ENCODE measurements around the gene CFAP53. TPM values are rescaled to one million over a fixed set of nuclear protein-coding genes. Genes with fewer than 3 reads are reported as not detected.

CFAP53 gene
- total and polyA plus RNA-seq, 2 of the 13 experiments (the other 11 are each of a cell fraction or from before 2014, with no cell fraction given), result 0.05 to 0.07 TPM

DNA sequence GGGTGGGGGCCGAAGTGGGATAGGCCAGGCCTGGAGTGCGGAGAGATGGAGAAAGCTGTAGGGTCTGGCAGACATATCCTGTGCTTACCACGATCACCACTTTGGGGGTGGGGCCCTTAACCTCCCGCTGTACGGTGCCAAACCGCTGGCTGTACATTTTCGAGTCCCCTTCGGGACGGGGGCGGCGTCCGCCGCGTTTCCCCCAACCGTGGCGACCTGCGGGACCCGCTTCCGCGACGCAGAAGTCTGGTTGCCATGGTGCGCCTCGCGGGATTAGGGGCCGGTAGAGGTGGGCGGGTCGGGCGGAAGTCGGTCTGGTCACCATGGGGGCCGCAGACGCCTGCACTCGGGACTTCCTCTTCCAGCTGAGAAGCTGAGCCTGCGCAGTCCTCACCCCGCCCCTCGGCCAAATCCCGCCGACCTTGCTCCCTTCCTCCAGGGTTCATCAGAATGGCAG, at the start of gene CFAP53 (continued):
- TF ChIP-seq, protein P1, sequence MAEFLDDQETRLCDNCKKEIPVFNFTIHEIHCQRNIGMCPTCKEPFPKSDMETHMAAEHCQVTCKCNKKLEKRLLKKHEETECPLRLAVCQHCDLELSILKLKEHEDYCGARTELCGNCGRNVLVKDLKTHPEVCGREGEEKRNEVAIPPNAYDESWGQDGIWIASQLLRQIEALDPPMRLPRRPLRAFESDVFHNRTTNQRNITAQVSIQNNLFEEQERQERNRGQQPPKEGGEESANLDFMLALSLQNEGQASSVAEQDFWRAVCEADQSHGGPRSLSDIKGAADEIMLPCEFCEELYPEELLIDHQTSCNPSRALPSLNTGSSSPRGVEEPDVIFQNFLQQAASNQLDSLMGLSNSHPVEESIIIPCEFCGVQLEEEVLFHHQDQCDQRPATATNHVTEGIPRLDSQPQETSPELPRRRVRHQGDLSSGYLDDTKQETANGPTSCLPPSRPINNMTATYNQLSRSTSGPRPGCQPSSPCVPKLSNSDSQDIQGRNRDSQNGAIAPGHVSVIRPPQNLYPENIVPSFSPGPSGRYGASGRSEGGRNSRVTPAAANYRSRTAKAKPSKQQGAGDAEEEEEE (CRISPR knock-in tag; IDR thresholded peaks at IDR 0.05; ENCODE audit: borderline replicate concordance), result no peak
- TF ChIP-seq, protein P2, sequence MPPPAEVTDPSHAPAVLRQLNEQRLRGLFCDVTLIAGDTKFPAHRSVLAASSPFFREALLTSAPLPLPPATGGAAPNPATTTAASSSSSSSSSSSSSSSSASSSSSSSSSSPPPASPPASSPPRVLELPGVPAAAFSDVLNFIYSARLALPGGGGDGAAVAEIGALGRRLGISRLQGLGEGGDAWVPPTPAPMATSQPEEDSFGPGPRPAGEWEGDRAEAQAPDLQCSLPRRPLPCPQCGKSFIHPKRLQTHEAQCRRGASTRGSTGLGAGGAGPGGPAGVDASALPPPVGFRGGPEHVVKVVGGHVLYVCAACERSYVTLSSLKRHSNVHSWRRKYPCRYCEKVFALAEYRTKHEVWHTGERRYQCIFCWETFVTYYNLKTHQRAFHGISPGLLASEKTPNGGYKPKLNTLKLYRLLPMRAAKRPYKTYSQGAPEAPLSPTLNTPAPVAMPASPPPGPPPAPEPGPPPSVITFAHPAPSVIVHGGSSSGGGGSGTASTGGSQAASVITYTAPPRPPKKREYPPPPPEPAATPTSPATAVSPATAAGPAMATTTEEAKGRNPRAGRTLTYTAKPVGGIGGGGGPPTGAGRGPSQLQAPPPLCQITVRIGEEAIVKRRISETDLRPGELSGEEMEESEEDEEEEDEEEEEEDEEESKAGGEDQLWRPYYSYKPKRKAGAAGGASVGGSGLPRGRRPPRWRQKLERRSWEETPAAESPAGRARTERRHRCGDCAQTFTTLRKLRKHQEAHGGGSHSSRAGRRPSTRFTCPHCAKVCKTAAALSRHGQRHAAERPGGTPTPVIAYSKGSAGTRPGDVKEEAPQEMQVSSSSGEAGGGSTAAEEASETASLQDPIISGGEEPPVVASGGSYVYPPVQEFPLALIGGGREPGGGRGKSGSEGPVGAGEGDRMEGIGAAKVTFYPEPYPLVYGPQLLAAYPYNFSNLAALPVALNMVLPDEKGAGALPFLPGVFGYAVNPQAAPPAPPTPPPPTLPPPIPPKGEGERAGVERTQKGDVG (CRISPR knock-in tag; IDR thresholded peaks at IDR 0.05; ENCODE audit: borderline replicate concordance), result no peak
- no peak for TF ChIP-seq ZNF460 (CRISPR knock-in tag; IDR thresholded peaks at IDR 0.05; ENCODE audit: borderline replicate concordance)
- TF ChIP-seq YEATS4 (CRISPR knock-in tag; IDR thresholded peaks at IDR 0.05; ENCODE audit: borderline replicate concordance), result no peak
- TF ChIP-seq REL (CRISPR knock-in tag; conservative IDR thresholded peaks at IDR 0.05), result no peak
- TF ChIP-seq XRCC5 (optimal IDR thresholded peaks at IDR 0.05; ENCODE audit: low read length), result peak; percentile 52
- TF ChIP-seq, protein P3, sequence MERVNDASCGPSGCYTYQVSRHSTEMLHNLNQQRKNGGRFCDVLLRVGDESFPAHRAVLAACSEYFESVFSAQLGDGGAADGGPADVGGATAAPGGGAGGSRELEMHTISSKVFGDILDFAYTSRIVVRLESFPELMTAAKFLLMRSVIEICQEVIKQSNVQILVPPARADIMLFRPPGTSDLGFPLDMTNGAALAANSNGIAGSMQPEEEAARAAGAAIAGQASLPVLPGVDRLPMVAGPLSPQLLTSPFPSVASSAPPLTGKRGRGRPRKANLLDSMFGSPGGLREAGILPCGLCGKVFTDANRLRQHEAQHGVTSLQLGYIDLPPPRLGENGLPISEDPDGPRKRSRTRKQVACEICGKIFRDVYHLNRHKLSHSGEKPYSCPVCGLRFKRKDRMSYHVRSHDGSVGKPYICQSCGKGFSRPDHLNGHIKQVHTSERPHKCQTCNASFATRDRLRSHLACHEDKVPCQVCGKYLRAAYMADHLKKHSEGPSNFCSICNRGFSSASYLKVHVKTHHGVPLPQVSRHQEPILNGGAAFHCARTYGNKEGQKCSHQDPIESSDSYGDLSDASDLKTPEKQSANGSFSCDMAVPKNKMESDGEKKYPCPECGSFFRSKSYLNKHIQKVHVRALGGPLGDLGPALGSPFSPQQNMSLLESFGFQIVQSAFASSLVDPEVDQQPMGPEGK (CRISPR knock-in tag; IDR thresholded peaks at IDR 0.05), result peak; percentile 73
- TF ChIP-seq RFX3 (CRISPR knock-in tag; IDR thresholded peaks at IDR 0.05), result peak; percentile 96
- peak; percentile 97; the same call in 1 of the 2 replicates for TF ChIP-seq SIN3A (IDR thresholded peaks at IDR 0.05; ENCODE audit: borderline replicate concordance, low read depth, low read length)
- TF ChIP-seq ZMYM3 (CRISPR knock-in tag; IDR thresholded peaks at IDR 0.05), result no peak
- TF ChIP-seq, protein P4, sequence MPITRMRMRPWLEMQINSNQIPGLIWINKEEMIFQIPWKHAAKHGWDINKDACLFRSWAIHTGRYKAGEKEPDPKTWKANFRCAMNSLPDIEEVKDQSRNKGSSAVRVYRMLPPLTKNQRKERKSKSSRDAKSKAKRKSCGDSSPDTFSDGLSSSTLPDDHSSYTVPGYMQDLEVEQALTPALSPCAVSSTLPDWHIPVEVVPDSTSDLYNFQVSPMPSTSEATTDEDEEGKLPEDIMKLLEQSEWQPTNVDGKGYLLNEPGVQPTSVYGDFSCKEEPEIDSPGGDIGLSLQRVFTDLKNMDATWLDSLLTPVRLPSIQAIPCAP (CRISPR knock-in tag; IDR thresholded peaks at IDR 0.05; ENCODE audit: low read depth), result no peak
- TF ChIP-seq FIP1L1 (IDR thresholded peaks at IDR 0.05; ENCODE audit: borderline replicate concordance, insufficient read depth, low read depth, low read length), result no peak
- no peak for TF ChIP-seq RXRB (CRISPR knock-in tag; IDR thresholded peaks at IDR 0.05; ENCODE audit: borderline replicate concordance)
- TF ChIP-seq KDM6A (CRISPR knock-in tag; IDR thresholded peaks at IDR 0.05; ENCODE audit: low read depth), result no peak
- TF ChIP-seq PAF1 (CRISPR knock-in tag; IDR thresholded peaks at IDR 0.05), result peak; percentile 62; the same call in 1 of the 2 replicates
- TF ChIP-seq MLLT10 (CRISPR knock-in tag; IDR thresholded peaks at IDR 0.05), result no peak
- TF ChIP-seq ZNF879 (CRISPR knock-in tag; IDR thresholded peaks at IDR 0.05), result no peak
- TF ChIP-seq NCOA1 (CRISPR knock-in tag; IDR thresholded peaks at IDR 0.05), result no peak
- TF ChIP-seq THAP11 (CRISPR knock-in tag; IDR thresholded peaks at IDR 0.05), result peak; percentile 76
- TF ChIP-seq GLMP (CRISPR knock-in tag; IDR thresholded peaks at IDR 0.05; ENCODE audit: borderline replicate concordance), result no peak
- TF ChIP-seq ZNF264 (CRISPR knock-in tag; IDR thresholded peaks at IDR 0.05), result no peak
- TF ChIP-seq POLR2G (IDR thresholded peaks at IDR 0.05; ENCODE audit: low read depth, low read length), result peak; percentile 74
- no peak for TF ChIP-seq ZNF737 (CRISPR knock-in tag; IDR thresholded peaks at IDR 0.05; ENCODE audit: borderline replicate concordance)
